B cell (primary cell): ENCODE results near the gene NR4A1.

Experiments
- CTCF ChIP-seq: fragments of 200-600 bp; IDR thresholded peaks from one replicate; pipeline ENCODE4 v1.8.0; 2022; ENCODE audit warnings: antibody characterized with exemption, mild to moderate bottlenecking
- EZH2 ChIP-seq: IDR thresholded peaks from 2 replicates; pipeline ENCODE4 v1.6.1; 2012; ENCODE audit warnings: borderline replicate concordance, low read depth, mild to moderate bottlenecking, moderate library complexity, low read length; ENCODE audit not compliant: insufficient read depth, poor library complexity, severe bottlenecking

GRCh38 chr12:52010152-52010622 is 41.1 kb upstream of the NR4A1 start:
- no peak for TF ChIP-seq CTCF
- no peak for TF ChIP-seq EZH2
